Spinal cord (tissue), 10 donors: Measurements from ENCODE around the gene BCO2. TPM values are rescaled to one million over a fixed set of nuclear protein-coding genes. Genes with fewer than 3 reads are reported as not detected.
"Not testable (repeated sequence)": the region's sequence is repeated elsewhere in the genome, so short reads cannot be mapped to it uniquely, and the experiment has no call there.

Experiments used
- DNase-seq, 6 donors: peaks; one replicate each; pipeline versions ENCODE4 v3.0.0 to v3.0.0-alpha.2; 2013 to 2015; ENCODE audit warnings: low spot score in 6 of 6, low read depth in 4 of 6
- H3K27ac ChIP-seq: one replicate; pipeline ENCODE4 v1.5.1; 2013; ENCODE audit warnings: low read depth, low read length, control low read depth
- H3K27me3 ChIP-seq: one replicate; pipeline ENCODE4 v1.6.1; 2013; ENCODE audit warnings: low read length; ENCODE audit not compliant: control insufficient read depth, insufficient read depth
- H3K36me3 ChIP-seq: one replicate; pipeline ENCODE4 v1.6.1; 2013; ENCODE audit warnings: low read length; ENCODE audit not compliant: control insufficient read depth, insufficient read depth
- H3K4me1 ChIP-seq: one replicate; pipeline ENCODE4 v1.6.1; 2013; ENCODE audit warnings: low read length; ENCODE audit not compliant: control insufficient read depth, insufficient read depth
- H3K4me3 ChIP-seq: one replicate; pipeline ENCODE4 v1.5.1; 2013; ENCODE audit warnings: low read depth, low read length, control low read depth
- H3K9me3 ChIP-seq: one replicate; pipeline ENCODE4 v1.6.1; 2013; ENCODE audit warnings: low read length; ENCODE audit not compliant: control insufficient read depth, insufficient read depth
- WGBS: methylation state at CpG from one replicate; pipeline ENCODE4 v1.1.5; 2013; ENCODE audit warnings: missing lambda C conversion rate; ENCODE audit not compliant: insufficient coverage; 5-methylcytosine and 5-hydroxymethylcytosine counted together
- polyA plus RNA-seq, 2 donors: library from polyadenylated mRNA; unstranded; fragments of 120-200 nt; gene quantifications; one replicate each; pipeline ENCODE4 v1.2.1, GENCODE V29; 2013; ENCODE audit not compliant: insufficient read length in 2 of 2
- total RNA-seq, 2 donors: library from RNA; depleted of rRNA in 1 of 2; stranded (reverse); fragments of 120-200 nt in 1 of 2; fragments of >200 nt in 1 of 2; gene quantifications; one replicate each; pipeline versions ENCODE4 v1.2.3 to v1.2.4, GENCODE V29; 2013 to 2014
- donor health status: healthy.

BCO2 gene
- total and polyA plus RNA-seq, 4 donors: 8.2 to 16.2 (median 14.1) TPM

DNA sequence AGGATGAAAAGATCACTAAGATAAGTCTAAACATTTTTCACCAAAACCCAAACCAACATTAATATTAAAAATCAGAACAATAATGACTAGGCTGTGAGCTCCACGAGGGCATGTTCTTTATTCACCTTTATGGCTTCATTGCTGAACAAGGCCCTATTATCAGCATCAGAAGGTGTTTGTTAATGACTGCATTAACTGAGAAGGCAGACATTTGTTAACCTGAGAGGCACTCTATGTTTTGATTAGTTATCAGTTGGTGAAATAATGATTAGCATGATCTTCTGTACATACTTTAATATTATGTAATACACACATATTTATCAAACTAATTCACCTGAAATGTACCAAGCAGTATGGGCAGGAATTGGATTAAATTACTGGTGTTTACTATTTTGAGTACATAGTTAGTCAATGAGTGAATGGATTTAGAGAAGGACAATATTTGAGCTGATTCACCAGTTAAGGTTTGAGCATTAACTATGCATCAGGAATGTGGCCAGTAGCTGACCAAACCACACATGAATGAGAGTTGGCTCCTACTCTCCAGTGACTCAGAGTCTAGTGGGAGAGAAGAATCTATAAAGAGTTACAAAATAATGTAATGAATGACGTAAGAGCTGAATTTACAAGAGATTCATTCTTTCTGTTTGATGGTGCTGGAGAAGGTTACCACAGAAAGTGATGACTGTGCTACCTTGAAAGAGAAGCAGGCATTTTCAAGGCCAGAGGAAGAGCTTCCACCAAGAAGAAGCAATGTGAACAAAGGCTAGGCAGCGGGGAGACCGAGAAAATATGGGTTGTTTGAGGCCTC lies 18.2 kb upstream of the BCO2 start:
- DNase-seq: no peak
- Histone ChIP-seq H3K27ac (no peak overlapping the region), H3K36me3 (no peaks in the 10 kb centered on the region)

DNA sequence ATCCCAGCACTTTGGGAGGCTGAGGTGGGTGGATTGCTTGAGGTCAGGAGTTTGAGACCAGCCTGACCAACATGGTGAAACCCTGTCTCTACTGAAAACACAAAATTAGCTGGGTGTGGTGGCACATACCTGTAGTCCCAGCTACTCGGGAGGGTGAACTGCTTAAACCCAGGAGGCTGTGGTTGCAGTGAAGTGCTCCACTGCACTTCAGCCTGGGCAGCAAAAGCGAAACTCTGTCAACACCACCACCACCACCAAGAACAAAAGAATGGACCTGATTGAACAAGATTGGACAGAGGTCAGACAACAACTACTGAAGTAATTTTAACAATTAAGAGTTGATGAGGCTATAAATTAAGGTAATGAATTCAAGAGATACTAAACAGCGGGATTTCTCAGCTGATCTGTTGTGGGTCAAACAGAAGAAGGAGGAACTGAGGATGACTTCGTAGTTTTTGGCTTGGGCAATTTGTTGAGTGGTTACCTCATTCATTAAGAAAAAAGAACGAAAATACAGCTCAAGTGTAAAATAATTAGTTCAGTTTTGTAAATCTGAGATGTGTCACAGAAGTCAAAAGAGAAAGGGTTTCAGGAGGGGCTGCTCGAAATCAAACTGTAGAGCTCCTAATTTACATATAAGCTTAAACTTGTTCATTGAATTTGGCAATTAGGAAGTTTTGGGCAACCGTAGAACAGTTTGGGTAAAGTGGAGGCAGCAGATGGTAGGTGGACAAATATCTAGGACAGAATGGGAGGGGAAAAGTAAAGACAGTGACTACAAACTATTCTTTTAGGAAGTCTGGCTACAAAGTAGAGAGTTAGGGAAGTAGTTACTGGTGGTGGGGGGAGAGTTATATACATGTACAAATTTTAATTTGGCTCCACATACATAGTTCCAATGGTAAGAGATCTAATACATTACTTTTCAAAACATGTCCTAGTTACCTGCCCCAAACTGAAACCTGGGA lies 15.9 kb upstream of the BCO2 start:
- Histone ChIP-seq H3K9me3 (no peaks in the 10 kb centered on the region), H3K36me3 (no peaks in the 10 kb centered on the region), H3K27me3 (no peaks in the 10 kb centered on the region), H3K4me1 (peaks cover 3% of the 10 kb centered on the region), H3K4me3 (no peak overlapping the region), H3K27ac (no peak overlapping the region)
- no peak for DNase-seq
- WGBS: no CpG with 5 or more reads among the region's 7 CpGs

More for the DNA sequence above, 18.2 kb upstream of the BCO2 start:
- H3K4me3 ChIP-seq: no peak overlapping the region
- 83% methylated on average over 1 of the region's 4 CpGs for WGBS
- H3K9me3 ChIP-seq: no peaks in the 10 kb centered on the region
- H3K4me1 ChIP-seq: no peaks in the 10 kb centered on the region
- H3K27me3 ChIP-seq: no peaks in the 10 kb centered on the region

DNA sequence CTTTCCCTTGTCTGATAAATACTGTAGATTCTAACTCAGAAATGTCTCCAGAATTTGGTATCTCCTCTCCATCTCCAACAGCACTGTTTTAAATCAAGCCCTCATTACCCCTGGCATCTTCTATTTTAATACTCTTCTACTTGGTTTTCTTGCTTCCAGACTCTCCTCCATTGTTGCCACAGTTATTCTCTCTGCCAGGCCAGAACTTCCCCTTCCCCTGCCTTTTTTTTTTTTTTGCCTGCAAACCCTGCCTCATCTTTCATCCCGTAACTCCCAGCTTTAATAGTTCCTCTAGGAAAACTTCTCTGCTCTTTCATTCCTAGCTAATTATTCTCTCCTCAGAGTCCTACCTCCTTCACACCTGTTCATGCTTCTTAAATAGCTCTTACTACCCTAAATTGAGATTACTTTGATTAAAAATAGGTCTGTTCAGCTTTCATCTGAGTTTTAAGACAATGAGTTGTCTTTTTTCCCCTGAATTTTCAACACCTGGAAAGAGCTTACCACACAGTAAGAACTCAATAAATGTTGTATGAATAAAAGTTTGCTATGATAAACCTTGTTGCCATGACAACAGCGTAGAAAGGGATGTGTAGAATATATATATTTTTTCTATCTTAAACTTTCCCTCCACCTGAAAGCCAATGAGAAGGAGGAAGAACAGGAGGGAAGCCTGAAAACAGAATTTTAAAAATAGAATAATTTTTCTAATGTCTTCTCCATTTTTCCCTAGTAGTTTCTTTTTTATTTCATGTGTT lies 15.0 kb upstream of the BCO2 start:
- H3K9me3 ChIP-seq: no peaks in the 10 kb centered on the region
- H3K27me3 ChIP-seq: no peaks in the 10 kb centered on the region
- DNase-seq: peak in 1 of 6 donors; percentile 70
- H3K36me3 ChIP-seq: no peaks in the 10 kb centered on the region
- no peak overlapping the region for H3K27ac ChIP-seq
- peaks cover 3% of the 10 kb centered on the region for H3K4me1 ChIP-seq
- no peak overlapping the region for H3K4me3 ChIP-seq
- WGBS: no CpG with 5 or more reads among the region's 2 CpGs

DNA sequence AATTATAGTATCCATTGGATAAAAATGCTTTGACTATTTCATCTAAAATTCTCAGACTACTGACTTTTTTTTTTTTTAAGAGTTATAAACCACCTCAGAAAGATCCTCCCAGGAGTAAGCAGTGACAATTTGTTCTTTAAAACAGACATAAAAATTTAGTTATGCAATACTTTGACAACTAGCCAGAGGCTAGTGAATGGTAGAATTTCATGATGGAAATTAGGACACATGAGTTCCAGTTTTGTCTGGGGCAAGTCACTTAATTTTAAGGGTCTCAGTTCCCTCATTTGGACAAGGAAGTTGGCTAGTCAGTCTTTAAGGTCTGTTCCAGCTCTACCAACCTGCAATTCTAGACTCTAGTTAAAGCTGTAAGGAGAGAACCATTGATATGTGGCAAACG lies 14.3 kb upstream of the BCO2 start:
- no peaks in the 10 kb centered on the region for H3K9me3 ChIP-seq
- no peak for DNase-seq
- no peak overlapping the region for H3K4me3 ChIP-seq
- H3K36me3 ChIP-seq: no peaks in the 10 kb centered on the region
- WGBS: no CpG with 5 or more reads among the region's 1 CpG
- H3K4me1 ChIP-seq: peaks cover 3% of the 10 kb centered on the region
- no peak overlapping the region for H3K27ac ChIP-seq
- H3K27me3 ChIP-seq: no peaks in the 10 kb centered on the region

DNA sequence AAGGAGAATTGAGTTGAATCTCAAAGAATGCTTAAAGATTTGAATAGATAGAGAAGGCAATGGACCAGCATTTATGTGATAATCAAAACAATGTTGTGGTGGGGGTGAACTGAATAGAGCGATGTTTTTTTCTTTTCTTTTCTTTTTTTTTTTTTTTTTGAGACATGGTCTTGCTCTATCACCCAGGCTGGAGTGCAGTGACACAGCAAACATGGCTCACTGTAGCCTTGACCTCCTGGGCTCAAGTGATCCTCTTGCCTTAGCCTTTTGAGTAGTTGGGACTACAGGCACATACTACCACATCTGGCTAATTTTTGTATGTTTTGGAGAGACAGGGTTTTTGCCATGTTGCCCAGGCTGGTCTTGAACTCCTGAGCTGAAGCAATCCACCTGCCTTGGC lies 13.1 kb upstream of the BCO2 start:
- not testable (repeated sequence) for H3K4me1 ChIP-seq, H3K27me3 ChIP-seq, H3K4me3 ChIP-seq, DNase-seq, H3K36me3 ChIP-seq, H3K9me3 ChIP-seq, H3K27ac ChIP-seq
- WGBS: no CpG with 5 or more reads among the region's 1 CpG

DNA sequence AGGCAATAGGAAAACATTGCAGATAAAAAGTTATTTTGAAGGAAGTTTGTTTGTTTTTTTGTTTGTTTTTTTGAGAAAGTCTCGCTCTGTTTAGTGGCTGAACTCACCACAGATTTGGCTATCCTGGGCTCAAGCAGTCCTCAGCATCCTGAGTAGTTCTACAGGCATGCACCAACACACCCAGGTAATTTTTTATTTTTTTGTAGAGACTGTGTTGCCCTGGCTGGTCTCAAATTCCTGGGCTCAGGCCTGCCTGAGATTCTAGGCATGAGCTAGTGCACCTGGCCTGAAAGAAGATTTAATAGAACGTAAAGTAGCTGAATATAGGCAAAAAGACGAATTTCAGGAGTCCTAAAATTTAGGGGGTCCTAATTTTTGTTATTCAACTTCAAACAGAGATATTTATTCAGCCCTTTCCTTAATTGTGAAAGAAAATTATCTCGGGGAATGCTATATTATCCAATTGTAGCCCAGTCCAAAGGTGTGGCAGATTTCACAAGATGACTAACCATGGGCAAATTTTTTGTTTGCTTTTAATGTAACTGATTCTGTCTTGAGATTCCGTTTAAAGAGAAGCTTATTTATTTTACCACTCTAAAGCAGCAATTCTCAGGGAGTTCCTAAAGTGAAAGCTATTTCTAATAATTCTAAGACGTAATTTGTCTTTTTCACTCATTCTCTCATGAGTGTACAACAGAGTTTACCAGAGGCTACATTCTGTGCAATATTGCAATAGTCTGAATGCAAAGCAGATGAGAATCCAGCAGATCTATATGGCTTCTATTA lies 12.4 kb upstream of the BCO2 start:
- H3K4me3 ChIP-seq: no peak overlapping the region
- WGBS: 100% methylated on average over 1 of the region's 6 CpGs
- H3K27ac ChIP-seq: no peak overlapping the region
- DNase-seq: no peak
- no peaks in the 10 kb centered on the region for H3K36me3 ChIP-seq
- H3K9me3 ChIP-seq: no peaks in the 10 kb centered on the region
- H3K27me3 ChIP-seq: no peaks in the 10 kb centered on the region
- peaks cover 3% of the 10 kb centered on the region for H3K4me1 ChIP-seq

DNA sequence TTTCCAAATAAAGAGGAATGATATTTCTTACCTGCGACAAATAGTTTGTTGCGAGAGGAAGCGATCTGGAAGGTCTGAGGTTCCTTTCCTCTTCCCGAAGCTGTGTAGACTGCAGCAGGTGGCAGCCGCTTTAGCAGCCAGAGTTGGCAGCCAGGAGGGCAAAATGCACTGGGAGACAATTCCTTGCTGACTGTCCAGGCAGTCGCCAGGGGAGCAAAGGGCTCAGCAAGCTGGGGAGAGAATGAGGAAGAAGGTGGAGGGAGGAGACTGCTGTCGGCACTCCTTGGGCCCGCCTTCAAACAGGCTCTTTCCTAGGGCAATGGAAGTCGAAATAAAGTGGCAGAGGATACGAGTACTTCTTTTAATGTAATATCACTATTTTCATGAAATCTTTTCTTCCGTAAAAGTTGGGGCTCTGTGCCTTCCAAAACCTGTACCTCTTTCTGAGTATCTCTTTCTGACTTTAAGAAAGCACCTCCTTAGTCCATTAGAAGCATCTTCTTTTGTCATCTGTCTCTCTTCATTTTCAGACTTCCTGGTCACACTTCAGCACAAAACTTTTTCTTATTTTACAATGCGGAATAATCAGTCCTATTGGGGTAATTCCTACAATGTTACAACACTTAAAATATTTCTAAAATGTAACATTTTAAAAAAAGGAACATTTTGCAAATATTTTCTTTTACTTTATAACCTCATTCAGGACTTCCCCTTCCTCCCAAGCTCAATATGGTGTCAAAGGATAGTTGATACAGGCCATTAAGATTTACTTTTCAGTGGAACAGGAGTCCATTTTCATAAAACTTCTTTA lies 11.2 kb upstream of the BCO2 start, which contains the start of gene IL18:
Gene IL18 (minus strand): TSS at position 220 of the 811 bp plus-strand sequence. CDS start 9,041 bp downstream, outside the sequence.
- no peak within 1 kb of the TSS for H3K27ac ChIP-seq
- peak in 1 of 6 donors; percentile 12 for DNase-seq
- WGBS: 61% methylated on average over 7 of the region's 12 CpGs

DNA sequence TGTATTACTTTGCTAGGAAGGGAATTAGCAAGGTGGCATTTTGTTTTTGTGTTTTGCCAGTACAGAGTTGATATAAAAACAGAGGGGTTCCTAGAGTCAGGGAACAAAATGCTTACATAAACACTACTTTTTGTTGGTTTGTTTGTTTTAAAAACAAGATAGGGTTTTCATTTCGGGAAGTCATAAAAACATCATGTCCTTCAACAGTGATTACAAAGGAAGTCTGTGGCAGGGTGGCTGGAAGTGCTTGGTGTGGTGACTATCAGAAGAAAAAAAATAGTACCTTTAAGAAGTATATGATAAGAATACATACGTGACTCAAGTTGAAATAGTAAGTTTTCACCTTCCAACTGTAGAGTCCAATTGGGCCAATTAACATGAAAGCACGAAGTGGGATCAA lies 10.3 kb upstream of the BCO2 start:
- WGBS: no CpG with 5 or more reads among the region's 3 CpGs
- no peak for DNase-seq

More for the DNA sequence above, 11.2 kb upstream of the BCO2 start, which contains the start of gene IL18:
- H3K36me3 ChIP-seq: no peaks in the 10 kb centered on the region
- H3K4me3 ChIP-seq: no peak within 1 kb of the TSS
- no peaks in the 10 kb centered on the region for H3K27me3 ChIP-seq
- H3K4me1 ChIP-seq: peaks cover 3% of the 10 kb centered on the region
- H3K9me3 ChIP-seq: no peaks in the 10 kb centered on the region

More for the DNA sequence above, 10.3 kb upstream of the BCO2 start:
- Histone ChIP-seq H3K27ac (no peak overlapping the region), H3K36me3 (no peaks in the 10 kb centered on the region), H3K4me1 (peaks cover 3% of the 10 kb centered on the region), H3K4me3 (no peak overlapping the region), H3K27me3 (no peaks in the 10 kb centered on the region), H3K9me3 (no peaks in the 10 kb centered on the region)
